ENCODE measurements around the gene CD300C. TPM values are rescaled to one million over a fixed set of nuclear protein-coding genes. Genes with fewer than 3 reads are reported as not detected.

The CD300C gene
- total RNA-seq, 1 experiment from 2014 or later: not detected

- Histone ChIP-seq H3K27me3 (ENCODE audit: control insufficient read depth, insufficient read depth, low read length) (peaks cover 3% of the 10 kb centered on the region), H3K4me3 (ENCODE audit: low read depth in 2 of 2, low read length in 2 of 2) (no peak overlapping the region), H3K36me3 (ENCODE audit: control insufficient read depth, insufficient read depth, low read length) (no peaks in the 10 kb centered on the region), H3K9me3 (ENCODE audit: control insufficient read depth, insufficient read depth, low read depth, low read length) (no peaks in the 10 kb centered on the region), H3K4me1 (ENCODE audit: control insufficient read depth, insufficient read depth, low read length) (no peaks in the 10 kb centered on the region), H3K27ac (ENCODE audit: low read length) (no peak overlapping the region)
- ATAC-seq (no peak), DNase-seq (ENCODE audit: low read depth, low spot score) (no peak)
- CTCF ChIA-PET: interaction anchor here (0.7 kb wide), 1 partner anchor 74 kb away, joined by 7 read pairs; no protein-coding TSS in a partner anchor
- in situ Hi-C loops (cut with HindIII; ENCODE audit: low pct_unique_long_range_greater_than_20kb, low sequenced_read_pairs) (no loop called here), intact Hi-C loops (cut with micrococcal nuclease; ENCODE audit: unreplicated experiment) (no loop called here)
- TF ChIP-seq TCF7L2 (IDR thresholded peaks at IDR 0.05; ENCODE audit: low read depth, low read length) (no peak), CTCF (IDR thresholded peaks at IDR 0.05) (no peak), SIN3A (IDR thresholded peaks at IDR 0.05; ENCODE audit: borderline replicate concordance, insufficient read depth, low read depth, low read length) (no peak), REST (IDR thresholded peaks at IDR 0.05; ENCODE audit: insufficient read depth in 1 of 2, low read depth in 2 of 2, low read length in 1 of 2) (no peak), POLR2AphosphoS5 (IDR thresholded peaks at IDR 0.05; ENCODE audit: low read depth, low read length) (no peak)
- POLR2A ChIA-PET: no interaction called here
- BruUV-seq (replicated peaks): no TSS peak
Observed at GRCh38 chr17:74497471-74497870, 48.4 kb downstream of the CD300C start.

DNA sequence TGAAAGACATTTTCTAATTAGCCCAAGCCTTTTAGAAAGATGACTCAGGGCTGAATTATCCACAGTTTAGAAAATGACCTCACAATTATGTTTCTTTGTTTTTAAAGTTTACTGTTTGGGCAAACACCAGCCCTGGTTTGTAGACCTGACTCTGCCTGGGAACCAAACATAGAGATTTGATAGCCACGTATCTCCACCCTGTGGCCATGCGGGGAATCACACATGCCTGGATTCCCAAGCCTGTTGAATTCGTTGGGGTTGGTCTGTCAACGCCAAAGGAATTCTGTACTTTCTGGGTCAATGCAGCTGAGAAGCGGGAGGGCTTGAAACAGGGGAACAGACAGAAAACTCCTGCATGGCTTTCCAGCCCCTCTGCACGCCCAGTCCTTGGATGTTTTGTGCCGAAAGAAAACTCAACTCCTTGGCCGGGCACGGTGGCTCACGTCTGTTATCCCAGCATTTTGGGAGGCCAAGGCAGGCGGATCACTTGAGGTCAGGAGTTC lies 52.5 kb downstream of the CD300C start:
- BruUV-seq (replicated peaks): no TSS peak
- ATAC-seq (peak; percentile 96), DNase-seq (ENCODE audit: low read depth, low spot score) (peak; percentile 60)
- Histone ChIP-seq H3K27ac (ENCODE audit: low read length) (no peak overlapping the region), H3K36me3 (ENCODE audit: control insufficient read depth, insufficient read depth, low read length) (no peaks in the 10 kb centered on the region), H3K27me3 (ENCODE audit: control insufficient read depth, insufficient read depth, low read length) (no peaks in the 10 kb centered on the region), H3K9me3 (ENCODE audit: control insufficient read depth, insufficient read depth, low read depth, low read length) (no peaks in the 10 kb centered on the region), H3K4me3 (ENCODE audit: low read depth in 2 of 2, low read length in 2 of 2) (no peak overlapping the region), H3K4me1 (ENCODE audit: control insufficient read depth, insufficient read depth, low read length) (no peaks in the 10 kb centered on the region)
- POLR2A ChIA-PET: no interaction called here
- TF ChIP-seq CTCF (IDR thresholded peaks at IDR 0.05): peak; percentile 93
- TF ChIP-seq REST (IDR thresholded peaks at IDR 0.05; ENCODE audit: insufficient read depth in 1 of 2, low read depth in 2 of 2, low read length in 1 of 2): no peak
- no peak for TF ChIP-seq TCF7L2 (IDR thresholded peaks at IDR 0.05; ENCODE audit: low read depth, low read length)
- TF ChIP-seq POLR2AphosphoS5 (IDR thresholded peaks at IDR 0.05; ENCODE audit: low read depth, low read length): no peak
- TF ChIP-seq SIN3A (IDR thresholded peaks at IDR 0.05; ENCODE audit: borderline replicate concordance, insufficient read depth, low read depth, low read length): no peak
- CTCF ChIA-PET: interaction anchor here (0.8 kb wide), 1 partner anchor 110 kb away, joined by 6 read pairs; no protein-coding TSS in a partner anchor
- intact Hi-C loops (cut with micrococcal nuclease; ENCODE audit: unreplicated experiment) (loop anchor here (1.0 kb wide), 1 partner anchor 125 kb away; no protein-coding TSS in a partner anchor), in situ Hi-C loops (cut with HindIII; ENCODE audit: low pct_unique_long_range_greater_than_20kb, low sequenced_read_pairs) (no loop called here)
